Mesendoderm (in vitro differentiated cells): ENCODE measurements around the gene ANKFN1.
"Not testable (repeated sequence)": the region's sequence is repeated elsewhere in the genome, so short reads cannot be mapped to it uniquely, and the experiment has no call there.

Experiments
- DNase-seq: peaks from one replicate; pipeline ENCODE4 v3.0.0; 2013
- H2AK5ac ChIP-seq: 2 replicates; pipeline ENCODE4 v1.6.1; 2013; ENCODE audit warnings: low read length, inconsistent platforms
- H2BK120ac ChIP-seq: 2 replicates; pipeline ENCODE4 v1.6.1; 2013; ENCODE audit warnings: low read depth, mild to moderate bottlenecking, low read length, moderate library complexity, mixed read lengths
- H2BK15ac ChIP-seq: replicated peaks from 2 replicates; pipeline ENCODE4 v1.6.1; 2013; ENCODE audit warnings: low read depth, mild to moderate bottlenecking, moderate library complexity
- H2BK5ac ChIP-seq: 2 replicates; pipeline ENCODE4 v1.6.1; 2013; ENCODE audit warnings: low read length, inconsistent platforms
- H3K18ac ChIP-seq: 2 replicates; pipeline ENCODE4 v1.6.1; 2013; ENCODE audit warnings: mild to moderate bottlenecking, low read length, mixed read lengths
- H3K23ac ChIP-seq: one replicate; pipeline ENCODE4 v1.6.1; 2013; ENCODE audit warnings: low read length
- H3K27ac ChIP-seq: 2 replicates; pipeline ENCODE4 v1.5.1; 2013; ENCODE audit warnings: low read depth, mild to moderate bottlenecking, inconsistent platforms, low read length, moderate library complexity
- H3K27me3 ChIP-seq: 2 replicates; pipeline ENCODE4 v1.6.1; 2013; ENCODE audit warnings: low read length, control low read depth, mild to moderate bottlenecking, inconsistent platforms; ENCODE audit not compliant: insufficient read depth, poor library complexity
- H3K36me3 ChIP-seq: 2 replicates; pipeline ENCODE4 v1.6.1; 2013; ENCODE audit warnings: low read length, inconsistent platforms; ENCODE audit not compliant: control insufficient read depth, insufficient read depth
- H3K4ac ChIP-seq: one replicate; pipeline ENCODE4 v1.6.1; 2013; ENCODE audit warnings: low read depth, mild to moderate bottlenecking, low read length, moderate library complexity
- H3K4me1 ChIP-seq: 2 replicates; pipeline ENCODE4 v1.6.1; 2013; ENCODE audit warnings: low read depth, low read length, inconsistent platforms; ENCODE audit not compliant: control insufficient read depth
- H3K4me2 ChIP-seq: 2 replicates; pipeline ENCODE4 v1.6.1; 2013; ENCODE audit warnings: low read length
- H3K4me3 ChIP-seq: 2 replicates; pipeline ENCODE4 v1.5.1; 2013; ENCODE audit warnings: mild to moderate bottlenecking, low read length
- H3K56ac ChIP-seq: one replicate; pipeline ENCODE4 v1.6.1; 2013; ENCODE audit warnings: low read length
- H3K79me1 ChIP-seq: 2 replicates; pipeline ENCODE4 v1.6.1; 2013; ENCODE audit warnings: low read length, inconsistent platforms
- H3K79me2 ChIP-seq: 2 replicates; pipeline ENCODE4 v1.6.1; 2013; ENCODE audit warnings: mild to moderate bottlenecking, low read length; ENCODE audit not compliant: control insufficient read depth, insufficient read depth
- H3K9ac ChIP-seq: 2 replicates; pipeline ENCODE4 v1.6.1; 2013; ENCODE audit warnings: low read length, inconsistent platforms
- H4K5ac ChIP-seq: one replicate; pipeline ENCODE4 v1.6.1; 2013; ENCODE audit warnings: low read length
- H4K8ac ChIP-seq: one replicate; pipeline ENCODE4 v1.6.1; 2013; ENCODE audit warnings: low read depth, mild to moderate bottlenecking, control low read depth, low read length, moderate library complexity
- WGBS: extraction: QIAGEN DNeasy Blood & Tissue Kit; methylation state at CpG from one replicate; pipeline ENCODE4 v1.1.7; 2013; ENCODE audit warnings: low lambda C conversion rate, missing lambda C conversion rate; ENCODE audit not compliant: insufficient coverage; ENCODE audit errors: extremely low coverage; 5-methylcytosine and 5-hydroxymethylcytosine counted together

ANKFN1 gene

DNA sequence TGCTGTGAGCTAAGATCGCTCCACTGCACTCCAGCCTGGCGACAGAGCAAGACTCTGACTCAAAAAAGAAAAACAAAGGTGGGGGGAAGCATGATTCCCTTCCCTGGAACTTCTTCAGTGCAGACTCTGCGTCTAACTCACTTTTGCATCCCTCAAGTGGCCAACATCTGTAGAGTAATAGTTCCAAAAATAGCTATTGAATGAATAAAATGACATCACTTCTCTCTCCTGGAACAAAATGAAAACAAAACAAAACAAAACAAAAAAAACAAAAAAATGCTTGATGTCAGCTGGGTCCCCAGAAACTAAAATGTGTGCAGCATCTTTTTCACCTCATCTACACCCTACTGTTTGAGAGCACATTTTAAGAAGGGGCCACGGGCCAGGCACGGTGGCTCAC is 242.5 kb downstream of the ANKFN1 start:
- Histone ChIP-seq H3K36me3 (no peaks in the 10 kb centered on the region), H3K4ac (no peak overlapping the region)

DNA sequence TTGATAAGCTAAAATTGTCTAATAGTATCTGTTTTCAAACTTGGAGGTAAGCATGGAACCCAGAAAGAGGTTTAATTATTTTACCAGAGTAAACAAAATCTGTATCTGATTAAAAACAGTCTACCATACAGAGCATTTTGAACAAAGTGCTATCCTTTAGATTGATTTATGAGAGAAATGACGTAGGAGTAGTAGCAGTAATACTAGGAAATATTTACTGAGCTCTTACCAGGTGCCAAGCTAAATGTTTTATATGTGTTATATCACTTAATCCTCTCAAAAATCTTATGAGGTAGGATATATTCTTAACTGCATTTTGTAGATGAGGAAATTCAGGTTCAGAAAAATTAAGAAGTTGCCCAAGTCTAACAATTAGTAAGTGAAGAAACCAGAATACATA is 253.8 kb downstream of the ANKFN1 start:
- Histone ChIP-seq H3K56ac (no peak overlapping the region), H3K4me2 (no peak overlapping the region), H3K36me3 (no peaks in the 10 kb centered on the region), H3K27me3 (no peaks in the 10 kb centered on the region), H2BK120ac (no peak overlapping the region), H3K23ac (no peak overlapping the region), H3K4me1 (no peaks in the 10 kb centered on the region), H2AK5ac (no peak overlapping the region), H2BK5ac (no peak overlapping the region), H4K5ac (no peak overlapping the region), H4K8ac (no peak overlapping the region), H2BK15ac (no peak overlapping the region), H3K9ac (no peak overlapping the region), H3K27ac (no peak overlapping the region), H3K4ac (no peak overlapping the region), H3K79me1 (no peaks in the 10 kb centered on the region), H3K79me2 (no peaks in the 10 kb centered on the region), H3K18ac (no peak overlapping the region), H3K4me3 (no peak overlapping the region)
- no CpG with 5 or more reads among the region's 1 CpG for WGBS
- DNase-seq, result no peak

More for the DNA sequence above, 242.5 kb downstream of the ANKFN1 start:
- Histone ChIP-seq H2BK120ac (no peak overlapping the region), H2BK5ac (no peak overlapping the region), H4K5ac (no peak overlapping the region), H3K4me1 (no peaks in the 10 kb centered on the region), H3K4me3 (no peak overlapping the region), H3K79me2 (no peaks in the 10 kb centered on the region), H2BK15ac (no peak overlapping the region), H3K56ac (no peak overlapping the region), H3K79me1 (no peaks in the 10 kb centered on the region), H3K9ac (no peak overlapping the region), H3K18ac (no peak overlapping the region), H3K27me3 (no peaks in the 10 kb centered on the region), H3K23ac (no peak overlapping the region), H3K4me2 (no peak overlapping the region), H4K8ac (no peak overlapping the region), H2AK5ac (no peak overlapping the region), H3K27ac (no peak overlapping the region)
- no CpG with 5 or more reads among the region's 5 CpGs for WGBS
- DNase-seq, result no peak

DNA sequence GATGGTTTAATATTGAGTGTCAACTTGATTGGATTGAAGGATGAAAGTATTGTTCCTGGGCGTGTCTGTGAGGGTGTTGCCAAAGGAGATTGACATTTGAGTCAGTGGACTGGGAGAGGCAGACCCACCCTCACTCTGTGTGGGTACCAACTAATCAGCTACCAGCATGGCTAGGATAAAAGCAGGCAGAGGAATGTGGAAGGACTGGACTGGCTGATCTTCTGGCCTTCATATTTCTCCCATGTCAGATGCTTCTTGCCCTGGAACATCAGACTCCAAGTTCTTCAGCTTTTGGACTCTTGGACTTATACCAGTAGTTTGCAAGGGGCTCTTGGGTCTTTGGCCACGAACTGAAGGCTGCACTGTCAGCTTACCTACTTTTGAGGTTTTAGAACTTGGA is 259.1 kb downstream of the ANKFN1 start:
- not testable (repeated sequence) for H3K56ac ChIP-seq, H2BK15ac ChIP-seq, DNase-seq, H3K36me3 ChIP-seq, H3K18ac ChIP-seq, H2BK120ac ChIP-seq, H3K27ac ChIP-seq, H3K9ac ChIP-seq, H3K4ac ChIP-seq, H3K79me2 ChIP-seq, H3K79me1 ChIP-seq, H3K23ac ChIP-seq, H4K8ac ChIP-seq, H4K5ac ChIP-seq, H2AK5ac ChIP-seq, H2BK5ac ChIP-seq, H3K27me3 ChIP-seq, H3K4me3 ChIP-seq, H3K4me1 ChIP-seq, H3K4me2 ChIP-seq
- no CpG with 5 or more reads among the region's 2 CpGs for WGBS

DNA sequence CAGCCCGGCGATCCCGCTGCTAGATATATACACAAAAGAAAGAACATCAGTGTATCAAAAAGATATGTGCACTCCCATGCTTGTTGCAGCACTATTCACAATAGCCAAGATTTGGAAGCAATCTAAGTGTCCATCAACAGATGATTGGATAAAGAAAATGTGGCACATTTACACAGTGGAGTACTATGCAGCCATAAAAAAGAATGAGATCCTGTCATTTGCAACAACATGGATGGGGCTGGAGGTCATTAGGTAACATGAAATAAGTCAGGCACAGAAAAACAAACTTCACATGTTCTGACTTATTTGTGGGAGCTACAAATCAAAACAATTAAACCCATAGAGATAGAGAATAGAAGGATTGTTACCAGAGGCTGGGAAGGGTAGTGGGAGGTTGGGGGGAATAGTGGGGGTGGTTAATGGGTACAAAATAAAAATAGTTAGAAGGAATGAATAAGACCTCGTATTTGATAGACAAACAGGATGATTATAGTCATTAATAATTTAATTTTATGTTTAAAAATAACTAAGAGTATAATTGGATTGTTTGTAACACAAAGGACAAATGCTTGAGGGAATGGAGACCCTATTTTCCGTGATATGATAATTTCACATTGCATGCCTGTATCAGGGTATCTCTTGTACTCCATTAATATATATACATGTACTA is 263.5 kb downstream of the ANKFN1 start:
- H3K4me1 ChIP-seq, result peaks cover 3% of the 10 kb centered on the region
- no peak overlapping the region for H3K18ac ChIP-seq
- no peaks in the 10 kb centered on the region for H3K27me3 ChIP-seq
- WGBS, result 100% methylated on average over 1 of the region's 5 CpGs
- no peak overlapping the region for H3K23ac ChIP-seq
- no peak overlapping the region for H2BK5ac ChIP-seq
- H3K27ac ChIP-seq, result no peak overlapping the region
- no peak overlapping the region for H2AK5ac ChIP-seq
- DNase-seq, result no peak
- no peaks in the 10 kb centered on the region for H3K36me3 ChIP-seq
- no peak overlapping the region for H3K4me3 ChIP-seq
- no peak overlapping the region for H2BK120ac ChIP-seq
- no peak overlapping the region for H3K4ac ChIP-seq
- H3K9ac ChIP-seq, result no peak overlapping the region
- no peaks in the 10 kb centered on the region for H3K79me2 ChIP-seq
- H2BK15ac ChIP-seq, result no peak overlapping the region
- no peak overlapping the region for H3K4me2 ChIP-seq
- H3K79me1 ChIP-seq, result no peaks in the 10 kb centered on the region
- H4K8ac ChIP-seq, result no peak overlapping the region
- H3K56ac ChIP-seq, result no peak overlapping the region
- H4K5ac ChIP-seq, result no peak overlapping the region

DNA sequence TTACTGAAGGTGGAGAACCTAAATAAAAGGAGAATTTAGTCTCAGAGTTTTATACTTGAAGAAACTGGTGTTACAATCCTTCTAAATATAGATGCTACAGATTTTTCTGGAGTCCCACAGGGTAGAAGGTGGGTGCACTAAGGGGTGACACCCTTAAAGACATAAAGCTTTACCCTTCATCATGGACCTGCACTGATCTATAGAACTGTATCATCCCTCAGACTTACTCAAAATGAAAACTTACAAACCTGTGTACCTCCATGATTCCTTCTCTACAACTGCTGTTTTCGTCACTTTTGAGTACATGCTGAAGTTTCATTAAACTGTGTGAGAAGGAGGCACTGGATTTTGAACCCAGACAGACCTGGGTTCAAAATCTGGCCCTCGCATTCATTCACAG is 270.7 kb downstream of the ANKFN1 start:
- Histone ChIP-seq H3K4me1 (no peaks in the 10 kb centered on the region), H3K9ac (no peak overlapping the region), H3K4ac (no peak overlapping the region), H4K8ac (no peak overlapping the region), H3K79me1 (no peaks in the 10 kb centered on the region), H2AK5ac (no peak overlapping the region), H3K36me3 (no peaks in the 10 kb centered on the region), H3K4me3 (no peak overlapping the region), H2BK5ac (no peak overlapping the region), H3K79me2 (no peaks in the 10 kb centered on the region), H3K4me2 (no peak overlapping the region), H2BK120ac (no peak overlapping the region), H3K56ac (no peak overlapping the region), H4K5ac (no peak overlapping the region), H3K18ac (no peak overlapping the region), H3K27ac (no peak overlapping the region), H3K23ac (no peak overlapping the region), H3K27me3 (no peaks in the 10 kb centered on the region), H2BK15ac (no peak overlapping the region)
- no peak for DNase-seq
- no CpG with 5 or more reads among the region's 2 CpGs for WGBS

DNA sequence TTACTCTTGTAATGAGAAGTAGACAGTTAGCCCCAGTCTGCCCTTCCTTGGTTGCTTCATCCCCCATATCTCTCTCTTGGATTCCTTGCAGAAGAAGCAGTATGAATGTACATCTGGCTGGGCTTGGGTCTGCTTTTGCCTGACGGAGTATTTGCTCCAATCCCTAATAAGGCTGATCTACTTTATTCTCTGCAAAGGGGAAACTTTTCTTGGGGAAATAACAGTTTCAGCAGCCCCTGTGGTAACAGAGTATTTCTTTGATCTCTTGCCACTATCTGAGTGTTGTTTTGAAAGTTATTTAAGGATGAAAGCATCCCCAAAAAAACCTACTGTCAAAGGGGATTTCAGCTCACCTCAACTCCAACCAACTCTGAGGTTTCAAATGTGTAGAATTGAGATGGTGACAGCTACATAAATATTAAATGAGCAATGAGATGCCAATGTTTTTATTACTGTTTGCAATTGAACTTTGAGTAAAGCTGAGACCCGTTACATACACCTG is 271.3 kb downstream of the ANKFN1 start:
- Histone ChIP-seq H3K56ac (no peak overlapping the region), H4K5ac (no peak overlapping the region), H3K9ac (no peak overlapping the region), H2BK5ac (no peak overlapping the region), H4K8ac (no peak overlapping the region), H2BK15ac (no peak overlapping the region), H3K27me3 (no peaks in the 10 kb centered on the region), H3K4ac (no peak overlapping the region), H3K23ac (no peak overlapping the region), H3K79me1 (no peaks in the 10 kb centered on the region), H3K4me2 (no peak overlapping the region), H3K4me3 (no peak overlapping the region), H3K4me1 (no peaks in the 10 kb centered on the region), H2AK5ac (no peak overlapping the region), H3K27ac (no peak overlapping the region), H3K79me2 (no peaks in the 10 kb centered on the region), H3K36me3 (no peaks in the 10 kb centered on the region), H2BK120ac (no peak overlapping the region), H3K18ac (no peak overlapping the region)
- WGBS, result no CpG with 5 or more reads among the region's 2 CpGs
- no peak for DNase-seq
